ENCODE results near the gene FHOD3.

DNA sequence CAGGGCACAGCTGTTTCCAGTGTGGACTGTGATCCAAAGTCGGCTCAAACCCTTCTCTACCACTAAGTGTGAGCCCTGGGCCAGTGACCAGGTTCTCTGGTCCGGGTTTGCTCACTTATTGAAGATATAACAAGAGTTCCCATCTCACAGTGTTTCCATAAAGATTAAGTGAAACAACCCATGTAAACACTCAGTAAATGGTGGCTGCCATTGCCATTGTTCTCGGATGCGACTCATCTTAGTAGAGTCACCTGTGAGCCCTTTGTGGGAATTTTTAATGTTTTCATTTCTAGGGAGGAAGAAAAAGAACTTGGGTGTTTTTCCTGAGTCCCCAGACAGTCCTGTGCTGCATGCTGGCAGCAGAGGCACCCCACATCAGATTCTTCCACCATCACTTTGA lies 477.9 kb downstream of the FHOD3 start:
- TF ChIP-seq POLR2A (IDR thresholded peaks at IDR 0.05; ENCODE audit: low read depth) (no peak), CTCF (IDR thresholded peaks at IDR 0.05) (no peak)

All from esophagus muscularis mucosa (tissue), 3 donors.